ENCODE measurements around the gene CLDN15.
"Not testable (repeated sequence)": the region's sequence is repeated elsewhere in the genome, so short reads cannot be mapped to it uniquely, and the experiment has no call there.

CLDN15 gene

GRCh38 chr7:101237206-101238067, at the start of gene CLDN15:
TSS of gene CLDN15 (minus strand) at chr7:101237802. CDS start at chr7:101237581, 221 bp downstream.
- no peak for DNase-seq (ENCODE audit: low read depth, low spot score)

- DNase-seq (ENCODE audit: low read depth, low spot score): no peak
Observed at GRCh38 chr7:101287032-101287431, 49.4 kb upstream of the CLDN15 start.

GRCh38 chr7:101285880-101286279, 48.3 kb upstream of the CLDN15 start:
- DNase-seq (ENCODE audit: low read depth, low spot score): peak; percentile 48

GRCh38 chr7:101285171-101285570, 47.6 kb upstream of the CLDN15 start:
- DNase-seq (ENCODE audit: low read depth, low spot score): no peak

GRCh38 chr7:101280912-101281311, 43.3 kb upstream of the CLDN15 start:
- DNase-seq (ENCODE audit: low read depth, low spot score): not testable (repeated sequence)

- DNase-seq (ENCODE audit: low read depth, low spot score): no peak
Observed at GRCh38 chr7:101278461-101279292, 41.1 kb upstream of the CLDN15 start.

GRCh38 chr7:101277155-101277554, 39.6 kb upstream of the CLDN15 start:
- DNase-seq (ENCODE audit: low read depth, low spot score): no peak

GRCh38 chr7:101273206-101273605, 35.6 kb upstream of the CLDN15 start:
- DNase-seq (ENCODE audit: low read depth, low spot score): peak; percentile 11

- DNase-seq (ENCODE audit: low read depth, low spot score): no peak
Observed at GRCh38 chr7:101271021-101271420, 33.4 kb upstream of the CLDN15 start.

GRCh38 chr7:101269664-101270063, 32.1 kb upstream of the CLDN15 start:
- DNase-seq (ENCODE audit: low read depth, low spot score): no peak

GRCh38 chr7:101265622-101266516, 28.3 kb upstream of the CLDN15 start:
- no peak for DNase-seq (ENCODE audit: low read depth, low spot score)

GRCh38 chr7:101264102-101264706, 26.6 kb upstream of the CLDN15 start:
- DNase-seq (ENCODE audit: low read depth, low spot score): not testable (repeated sequence)

GRCh38 chr7:101258243-101258731, 20.7 kb upstream of the CLDN15 start:
- DNase-seq (ENCODE audit: low read depth, low spot score): no peak

- no peak for DNase-seq (ENCODE audit: low read depth, low spot score)
Observed at GRCh38 chr7:101255796-101256195, 18.2 kb upstream of the CLDN15 start.

- not testable (repeated sequence) for DNase-seq (ENCODE audit: low read depth, low spot score)
Observed at GRCh38 chr7:101253199-101253598, 15.6 kb upstream of the CLDN15 start.

GRCh38 chr7:101251871-101252659, 14.5 kb upstream of the CLDN15 start:
- DNase-seq (ENCODE audit: low read depth, low spot score): peak; percentile 100

- no peak for DNase-seq (ENCODE audit: low read depth, low spot score)
Observed at GRCh38 chr7:101250324-101250723, 12.7 kb upstream of the CLDN15 start.

- DNase-seq (ENCODE audit: low read depth, low spot score): no peak
Observed at GRCh38 chr7:101248276-101248675, 10.7 kb upstream of the CLDN15 start.

- DNase-seq (ENCODE audit: low read depth, low spot score): no peak
Observed at GRCh38 chr7:101245147-101245668, 7.6 kb upstream of the CLDN15 start.
